ENCODE results near the gene AKT3.

DNA sequence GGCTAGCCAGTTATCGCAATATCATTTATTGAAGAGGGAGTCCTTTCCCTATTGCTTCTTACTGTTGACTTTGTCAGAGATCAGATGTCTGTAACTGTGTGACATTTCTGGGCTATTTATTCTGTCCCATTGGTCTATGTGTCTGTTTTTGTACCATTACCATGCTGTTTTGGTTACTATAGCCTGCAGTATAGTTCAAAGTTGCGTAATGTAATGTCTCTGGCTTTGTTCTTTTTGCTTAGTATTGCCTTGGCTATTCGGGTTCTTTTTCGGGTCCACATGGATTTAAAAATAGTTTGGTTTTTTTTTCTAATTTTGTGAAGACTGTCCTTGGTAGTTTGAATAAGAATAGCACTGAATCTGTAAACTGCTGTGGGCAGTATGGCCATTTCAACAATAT is 320.5 kb downstream of the AKT3 start:
- TF ChIP-seq, protein P1, sequence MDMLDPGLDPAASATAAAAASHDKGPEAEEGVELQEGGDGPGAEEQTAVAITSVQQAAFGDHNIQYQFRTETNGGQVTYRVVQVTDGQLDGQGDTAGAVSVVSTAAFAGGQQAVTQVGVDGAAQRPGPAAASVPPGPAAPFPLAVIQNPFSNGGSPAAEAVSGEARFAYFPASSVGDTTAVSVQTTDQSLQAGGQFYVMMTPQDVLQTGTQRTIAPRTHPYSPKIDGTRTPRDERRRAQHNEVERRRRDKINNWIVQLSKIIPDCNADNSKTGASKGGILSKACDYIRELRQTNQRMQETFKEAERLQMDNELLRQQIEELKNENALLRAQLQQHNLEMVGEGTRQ (IDR thresholded peaks at IDR 0.05): no peak
- no peak for TF ChIP-seq EP300 (IDR thresholded peaks at IDR 0.05)
- TF ChIP-seq, protein P2, sequence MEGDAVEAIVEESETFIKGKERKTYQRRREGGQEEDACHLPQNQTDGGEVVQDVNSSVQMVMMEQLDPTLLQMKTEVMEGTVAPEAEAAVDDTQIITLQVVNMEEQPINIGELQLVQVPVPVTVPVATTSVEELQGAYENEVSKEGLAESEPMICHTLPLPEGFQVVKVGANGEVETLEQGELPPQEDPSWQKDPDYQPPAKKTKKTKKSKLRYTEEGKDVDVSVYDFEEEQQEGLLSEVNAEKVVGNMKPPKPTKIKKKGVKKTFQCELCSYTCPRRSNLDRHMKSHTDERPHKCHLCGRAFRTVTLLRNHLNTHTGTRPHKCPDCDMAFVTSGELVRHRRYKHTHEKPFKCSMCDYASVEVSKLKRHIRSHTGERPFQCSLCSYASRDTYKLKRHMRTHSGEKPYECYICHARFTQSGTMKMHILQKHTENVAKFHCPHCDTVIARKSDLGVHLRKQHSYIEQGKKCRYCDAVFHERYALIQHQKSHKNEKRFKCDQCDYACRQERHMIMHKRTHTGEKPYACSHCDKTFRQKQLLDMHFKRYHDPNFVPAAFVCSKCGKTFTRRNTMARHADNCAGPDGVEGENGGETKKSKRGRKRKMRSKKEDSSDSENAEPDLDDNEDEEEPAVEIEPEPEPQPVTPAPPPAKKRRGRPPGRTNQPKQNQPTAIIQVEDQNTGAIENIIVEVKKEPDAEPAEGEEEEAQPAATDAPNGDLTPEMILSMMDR (IDR thresholded peaks at IDR 0.05): no peak
- TF ChIP-seq NFE2L2 (conservative IDR thresholded peaks at IDR 0.05; ENCODE audit: low read length): no peak
- no peak for TF ChIP-seq MYC (IDR thresholded peaks at IDR 0.05; ENCODE audit: borderline replicate concordance, low read length)
- TF ChIP-seq ESRRA (IDR thresholded peaks at IDR 0.05; ENCODE audit: borderline replicate concordance, low read length): no peak
- TF ChIP-seq POLR2A (IDR thresholded peaks at IDR 0.05; ENCODE audit: low read length): no peak
- TF ChIP-seq RFX5 (IDR thresholded peaks at IDR 0.05): no peak

Data from A549 (cell line).